ENCODE data around the gene HEBP1.

- no peak for TF ChIP-seq EP300 (IDR thresholded peaks at IDR 0.05)
- no peak for TF ChIP-seq CTCF (IDR thresholded peaks at IDR 0.05)
Observed at GRCh38 chr12:12965836-12966235, 34.2 kb downstream of the HEBP1 start.

All from upper lobe of left lung (tissue), 4 donors.